HepG2 (cell line): ENCODE data around the gene SV2A. TPM values are rescaled to one million over a fixed set of nuclear protein-coding genes. Genes with fewer than 3 reads are reported as not detected.

Source experiments
- ARNT ChIP-seq: fragments of 450-650 bp; IDR thresholded peaks from 2 replicates; pipeline ENCODE4 v1.6.1; 2017
- ATF2 ChIP-seq: sonication (generic); formaldehyde crosslinking; IDR thresholded peaks from 2 replicates; pipeline ENCODE4 v1.4.0; 2020; ENCODE audit warnings: missing genetic modification reagents
- BATF2 ChIP-seq: sonication (generic); formaldehyde crosslinking; IDR thresholded peaks from 2 replicates; pipeline ENCODE4 v1.8.0; 2022; ENCODE audit warnings: mild to moderate bottlenecking, missing genetic modification reagents, moderate library complexity
- ELF4 ChIP-seq: sonication (generic); formaldehyde crosslinking; IDR thresholded peaks from 2 replicates; pipeline ENCODE4 v1.5.0; 2020; ENCODE audit warnings: missing genetic modification reagents, mild to moderate bottlenecking, moderate library complexity, borderline replicate concordance
- HCFC1 ChIP-seq: fragments of 150-350 bp; IDR thresholded peaks from 2 replicates; pipeline ENCODE4 v1.6.1; 2014; ENCODE audit warnings: low read depth, low read length
- MAZ ChIP-seq, 2 experiments: sonication (generic) in 1 of 2; formaldehyde crosslinking in 1 of 2; IDR thresholded peaks; 2 replicates each; pipeline versions ENCODE4 v1.5.0 to v1.6.1; 2012 to 2020; ENCODE audit warnings: low read depth in 2 of 2, mild to moderate bottlenecking in 2 of 2, borderline replicate concordance in 1 of 2, improper control_type of control experiment in 1 of 2, low read length in 1 of 2, missing genetic modification reagents in 1 of 2, moderate library complexity in 1 of 2
- NFAT5 ChIP-seq: sonication (generic); formaldehyde crosslinking; IDR thresholded peaks from 2 replicates; pipeline ENCODE4 v1.4.0; 2020; ENCODE audit warnings: missing genetic modification reagents
- NFE2L2 ChIP-seq: fragments of 150-350 bp; IDR thresholded peaks from 2 replicates; pipeline ENCODE4 v1.6.1; 2014; ENCODE audit warnings: low read length
- RORA ChIP-seq: sonication (generic); formaldehyde crosslinking; IDR thresholded peaks from 2 replicates; pipeline ENCODE4 v1.5.0; 2020; ENCODE audit warnings: mild to moderate bottlenecking, missing genetic modification reagents, moderate library complexity
- SAP130 ChIP-seq: IDR thresholded peaks from 2 replicates; pipeline ENCODE4 v1.6.1; 2016; ENCODE audit warnings: low read depth
- SRSF1 ChIP-seq: fragments of 200-400 bp; formaldehyde crosslinking; optimal IDR thresholded peaks from 2 replicates; pipeline ENCODE3; 2017; ENCODE audit warnings: mild to moderate bottlenecking, low read depth, low read length, moderate library complexity
- STAT6 ChIP-seq: sonication (generic); formaldehyde crosslinking; IDR thresholded peaks from 2 replicates; pipeline ENCODE4 v1.4.0; 2020; ENCODE audit warnings: missing genetic modification reagents, mild to moderate bottlenecking, borderline replicate concordance
- ZBTB39 ChIP-seq: sonication (generic); formaldehyde crosslinking; IDR thresholded peaks from 2 replicates; pipeline ENCODE4 v1.5.0; 2020; ENCODE audit warnings: missing genetic modification reagents
- ZNF577 ChIP-seq: sonication (generic); formaldehyde crosslinking; IDR thresholded peaks from 2 replicates; pipeline ENCODE4 v1.4.0; 2020; ENCODE audit warnings: mild to moderate bottlenecking, low read depth, missing genetic modification reagents, borderline replicate concordance
- ZNF879 ChIP-seq: sonication (generic); formaldehyde crosslinking; IDR thresholded peaks from 2 replicates; pipeline ENCODE4 v1.8.1; 2023; ENCODE audit warnings: missing genetic modification reagents
- polyA plus RNA-seq, 8 experiments: library from polyadenylated mRNA; depleted of rRNA in 3 of 8; stranded (reverse) in 7 of 8; unstranded in 1 of 8; fragments of >200 nt; fragmentation: Illumina TruSeq in 4 of 8; extraction: Trizol in 4 of 8; gene quantifications; 2 replicates each; pipeline versions ENCODE4 v1.2.1 to v1.2.3, GENCODE V29; 2011 to 2016; ENCODE audit warnings: low read depth in 4 of 8, missing spikeins in 1 of 8, mixed read lengths in 1 of 8; ENCODE audit not compliant: insufficient read depth in 1 of 8
- total RNA-seq, 5 experiments: library from RNA; depleted of rRNA; stranded (reverse); fragments of >200 nt; fragmentation: Illumina TruSeq; extraction: Trizol; gene quantifications; 2 replicates each; pipeline ENCODE4 v1.2.3, GENCODE V29; 2016; ENCODE audit warnings: low read depth in 1 of 5

SV2A gene
- total and polyA plus RNA-seq, 2 of the 13 experiments (the other 11 are each of a cell fraction or from before 2014, with no cell fraction given): 0.84 to 1.9 TPM

- TF ChIP-seq MAZ (IDR thresholded peaks at IDR 0.05; ENCODE audit: borderline replicate concordance, low read depth, low read length): peak; percentile 52; the same call in 1 of the 2 replicates
- peak; percentile 61; the same call in 1 of the 2 replicates for TF ChIP-seq MAZ (CRISPR knock-in tag; IDR thresholded peaks at IDR 0.05; ENCODE audit: low read depth)
- no peak for TF ChIP-seq ZNF879 (CRISPR knock-in tag)
- peak; percentile 73; the same call in 1 of the 2 replicates for TF ChIP-seq STAT6 (CRISPR knock-in tag)
- TF ChIP-seq RORA (CRISPR knock-in tag): no peak
- no peak for TF ChIP-seq ZBTB39 (CRISPR knock-in tag)
- TF ChIP-seq HCFC1: no peak
- 0 out of 2 replicates have a peak, but pooled peaks have one; percentile 23 for TF ChIP-seq ELF4
- peak; percentile 83 for TF ChIP-seq SAP130 (CRISPR knock-in tag)
- no peak for TF ChIP-seq ARNT
- TF ChIP-seq SRSF1: no peak
- TF ChIP-seq ATF2 (CRISPR knock-in tag): peak; percentile 66; the same call in 1 of the 2 replicates
- no peak for TF ChIP-seq NFE2L2
- 0 out of 2 replicates have a peak, but pooled peaks have one; percentile 72 for TF ChIP-seq NFAT5 (CRISPR knock-in tag)
- 0 out of 2 replicates have a peak, but pooled peaks have one; percentile 18 for TF ChIP-seq ZNF577
- 0 out of 2 replicates have a peak, but pooled peaks have one; percentile 47 for TF ChIP-seq BATF2 (CRISPR knock-in tag)
Observed at GRCh38 chr1:149886396-149887195, 31.0 kb downstream of the SV2A start (continued).
